ENCODE measurements around the gene NECAB3.

GRCh38 chr20:33644313-33645071, 29.7 kb downstream of the NECAB3 start:
- TF ChIP-seq HDAC1 (CRISPR knock-in tag; IDR thresholded peaks at IDR 0.05) (no peak), NR2F6 (IDR thresholded peaks at IDR 0.05) (no peak), NR2F6 (CRISPR knock-in tag; IDR thresholded peaks at IDR 0.05) (no peak), SETDB1 (CRISPR knock-in tag; IDR thresholded peaks at IDR 0.05; ENCODE audit: borderline replicate concordance) (no peak), CTCF (CRISPR knock-in tag; IDR thresholded peaks at IDR 0.05) (no peak), ATF3 (CRISPR knock-in tag; IDR thresholded peaks at IDR 0.05) (no peak)
